ENCODE measurements around the gene CAMK1D. TPM values are rescaled to one million over a fixed set of nuclear protein-coding genes. Genes with fewer than 3 reads are reported as not detected.

CAMK1D gene
- total RNA-seq, 2 experiments from 2014 or later: 11.9 to 15.4 TPM

- Mint-ChIP-seq H3K9me3 (no peaks in the 10 kb centered on the region), H3K36me3 (peaks cover 4% of the 10 kb centered on the region), H3K4me1 (peaks cover 4% of the 10 kb centered on the region), H3K4me3 (no peak overlapping the region), H3K27me3 (no peaks in the 10 kb centered on the region), H3K27ac (no peak overlapping the region)
- DNase-seq: no peak
These were observed 272.7 kb downstream of the CAMK1D start for GRCh38 chr10:12622016-12622415.

- H3K4me3 Mint-ChIP-seq: no peak overlapping the region
- no peak overlapping the region for H3K27ac Mint-ChIP-seq
- H3K27me3 Mint-ChIP-seq: no peaks in the 10 kb centered on the region
- DNase-seq: no peak
- H3K9me3 Mint-ChIP-seq: no peaks in the 10 kb centered on the region
- peaks cover 4% of the 10 kb centered on the region for H3K36me3 Mint-ChIP-seq
- H3K4me1 Mint-ChIP-seq: peaks cover 4% of the 10 kb centered on the region
These were observed 273.3 kb downstream of the CAMK1D start for GRCh38 chr10:12622691-12623090.

GRCh38 chr10:12625393-12626023 lies 276.2 kb downstream of the CAMK1D start:
- H3K4me3 Mint-ChIP-seq: no peak overlapping the region
- no peak overlapping the region for H3K27ac Mint-ChIP-seq
- H3K27me3 Mint-ChIP-seq: no peaks in the 10 kb centered on the region
- DNase-seq: no peak
- H3K4me1 Mint-ChIP-seq: peaks cover 9% of the 10 kb centered on the region
- H3K9me3 Mint-ChIP-seq: no peaks in the 10 kb centered on the region
- peaks cover 1% of the 10 kb centered on the region for H3K36me3 Mint-ChIP-seq

- DNase-seq: no peak
- Mint-ChIP-seq H3K36me3 (peaks cover 1% of the 10 kb centered on the region), H3K27me3 (no peaks in the 10 kb centered on the region), H3K27ac (no peak overlapping the region), H3K4me3 (no peak overlapping the region), H3K9me3 (no peaks in the 10 kb centered on the region), H3K4me1 (peaks cover 9% of the 10 kb centered on the region)
These were observed 278.8 kb downstream of the CAMK1D start for GRCh38 chr10:12628153-12628552.

GRCh38 chr10:12628964-12629766 lies 279.8 kb downstream of the CAMK1D start:
- H3K9me3 Mint-ChIP-seq: no peaks in the 10 kb centered on the region
- no peak overlapping the region for H3K27ac Mint-ChIP-seq
- H3K36me3 Mint-ChIP-seq: peaks cover 1% of the 10 kb centered on the region
- no peak overlapping the region for H3K4me3 Mint-ChIP-seq
- H3K4me1 Mint-ChIP-seq: peaks cover 9% of the 10 kb centered on the region
- H3K27me3 Mint-ChIP-seq: no peaks in the 10 kb centered on the region
- DNase-seq: no peak

- Mint-ChIP-seq H3K36me3 (no peaks in the 10 kb centered on the region), H3K9me3 (no peaks in the 10 kb centered on the region), H3K27ac (no peak overlapping the region), H3K4me1 (peaks cover 10% of the 10 kb centered on the region), H3K4me3 (no peak overlapping the region), H3K27me3 (no peaks in the 10 kb centered on the region)
- no peak for DNase-seq
These were observed 280.4 kb downstream of the CAMK1D start for GRCh38 chr10:12629767-12630165.

- no peak overlapping the region for H3K4me3 Mint-ChIP-seq
- H3K27ac Mint-ChIP-seq: no peak overlapping the region
- H3K36me3 Mint-ChIP-seq: no peaks in the 10 kb centered on the region
- H3K9me3 Mint-ChIP-seq: no peaks in the 10 kb centered on the region
- H3K27me3 Mint-ChIP-seq: no peaks in the 10 kb centered on the region
- DNase-seq: no peak
- H3K4me1 Mint-ChIP-seq: peaks cover 21% of the 10 kb centered on the region
These were observed 281.9 kb downstream of the CAMK1D start for GRCh38 chr10:12631216-12631615.

GRCh38 chr10:12631787-12632562 lies 282.6 kb downstream of the CAMK1D start:
- H3K4me1 Mint-ChIP-seq: peaks cover 21% of the 10 kb centered on the region

GRCh38 chr10:12633776-12634620 lies 284.7 kb downstream of the CAMK1D start:
- Mint-ChIP-seq H3K27me3 (no peaks in the 10 kb centered on the region), H3K36me3 (no peaks in the 10 kb centered on the region), H3K4me1 (peaks cover 24% of the 10 kb centered on the region), H3K4me3 (no peak overlapping the region), H3K9me3 (no peaks in the 10 kb centered on the region), H3K27ac (no peak overlapping the region)
- no peak for DNase-seq

More at GRCh38 chr10:12631787-12632562, 282.6 kb downstream of the CAMK1D start:
- Mint-ChIP-seq H3K27me3 (no peaks in the 10 kb centered on the region), H3K27ac (no peak overlapping the region), H3K36me3 (no peaks in the 10 kb centered on the region), H3K4me3 (no peak overlapping the region), H3K9me3 (no peaks in the 10 kb centered on the region)
- DNase-seq: no peak

- Mint-ChIP-seq H3K4me3 (no peak overlapping the region), H3K4me1 (peaks cover 18% of the 10 kb centered on the region), H3K36me3 (no peaks in the 10 kb centered on the region), H3K27ac (no peak overlapping the region), H3K27me3 (no peaks in the 10 kb centered on the region), H3K9me3 (no peaks in the 10 kb centered on the region)
- no peak for DNase-seq
These were observed 285.2 kb downstream of the CAMK1D start for GRCh38 chr10:12634621-12634931.

- Mint-ChIP-seq H3K9me3 (no peaks in the 10 kb centered on the region), H3K27me3 (no peaks in the 10 kb centered on the region), H3K4me1 (peaks cover 18% of the 10 kb centered on the region), H3K4me3 (no peak overlapping the region), H3K36me3 (no peaks in the 10 kb centered on the region), H3K27ac (no peak overlapping the region)
- DNase-seq: no peak
These were observed 285.8 kb downstream of the CAMK1D start for GRCh38 chr10:12635127-12635541.

GRCh38 chr10:12636571-12636970 lies 287.2 kb downstream of the CAMK1D start:
- no peak overlapping the region for H3K27ac Mint-ChIP-seq
- DNase-seq: no peak
- H3K4me3 Mint-ChIP-seq: no peak overlapping the region
- H3K36me3 Mint-ChIP-seq: no peaks in the 10 kb centered on the region
- peaks cover 18% of the 10 kb centered on the region for H3K4me1 Mint-ChIP-seq
- H3K27me3 Mint-ChIP-seq: no peaks in the 10 kb centered on the region
- H3K9me3 Mint-ChIP-seq: no peaks in the 10 kb centered on the region

GRCh38 chr10:12637649-12638048 lies 288.3 kb downstream of the CAMK1D start:
- H3K27me3 Mint-ChIP-seq: no peaks in the 10 kb centered on the region
- no peak for DNase-seq
- no peak overlapping the region for H3K4me3 Mint-ChIP-seq
- H3K36me3 Mint-ChIP-seq: no peaks in the 10 kb centered on the region
- H3K9me3 Mint-ChIP-seq: no peaks in the 10 kb centered on the region
- H3K27ac Mint-ChIP-seq: no peak overlapping the region
- peaks cover 18% of the 10 kb centered on the region for H3K4me1 Mint-ChIP-seq

GRCh38 chr10:12638103-12638502 lies 288.8 kb downstream of the CAMK1D start:
- no peaks in the 10 kb centered on the region for H3K27me3 Mint-ChIP-seq
- DNase-seq: no peak
- H3K4me1 Mint-ChIP-seq: peaks cover 18% of the 10 kb centered on the region
- no peak overlapping the region for H3K27ac Mint-ChIP-seq
- H3K9me3 Mint-ChIP-seq: no peaks in the 10 kb centered on the region
- H3K4me3 Mint-ChIP-seq: no peak overlapping the region
- H3K36me3 Mint-ChIP-seq: no peaks in the 10 kb centered on the region

GRCh38 chr10:12638781-12639180 lies 289.4 kb downstream of the CAMK1D start:
- H3K27me3 Mint-ChIP-seq: no peaks in the 10 kb centered on the region
- H3K4me3 Mint-ChIP-seq: no peak overlapping the region
- peaks cover 18% of the 10 kb centered on the region for H3K4me1 Mint-ChIP-seq
- no peak overlapping the region for H3K27ac Mint-ChIP-seq
- no peaks in the 10 kb centered on the region for H3K36me3 Mint-ChIP-seq
- no peaks in the 10 kb centered on the region for H3K9me3 Mint-ChIP-seq
- no peak for DNase-seq
